Thoracic aorta (tissue), 2 donors: ENCODE measurements around the gene BSN. TPM values are rescaled to one million over a fixed set of nuclear protein-coding genes. Genes with fewer than 3 reads are reported as not detected.

Experiments used
- ATAC-seq: fragments of 150-250 bp; one replicate; pipeline ENCODE4 v1.8.0; 2017; ENCODE audit warnings: low read depth; ENCODE audit not compliant: insufficient number of reproducible peaks, low FRiP score
- DNase-seq: peaks from one replicate; pipeline ENCODE4 v3.0.0-alpha.2; 2020; ENCODE audit warnings: low spot score
- H3K27ac ChIP-seq, 2 donors: fragments of 200-600 bp; sonication (generic); 1 replicate in 1 of 2; 2 replicates in 1 of 2; pipeline ENCODE4 v1.5.1; 2016; ENCODE audit warnings: mild to moderate bottlenecking in 2 of 2, moderate library complexity in 2 of 2
- H3K27me3 ChIP-seq: fragments of 200-600 bp; sonication (generic); replicated peaks from 2 replicates; pipeline ENCODE4 v1.6.0; 2016; ENCODE audit warnings: mild to moderate bottlenecking; ENCODE audit not compliant: insufficient read depth
- H3K36me3 ChIP-seq: fragments of 200-600 bp; sonication (generic); one replicate; pipeline ENCODE4 v1.5.1; 2016
- H3K4me1 ChIP-seq, 2 donors: fragments of 200-600 bp; sonication (generic); 1 replicate in 1 of 2; 2 replicates in 1 of 2; pipeline versions ENCODE4 v1.5.1 to v1.6.0; 2016; ENCODE audit warnings: low read depth in 2 of 2, mild to moderate bottlenecking in 1 of 2; ENCODE audit not compliant: control insufficient read depth in 1 of 2
- H3K4me3 ChIP-seq: fragments of 200-600 bp; sonication (generic); 2 replicates; pipeline ENCODE4 v1.5.1; 2016; ENCODE audit warnings: mild to moderate bottlenecking
- H3K9me3 ChIP-seq: fragments of 200-600 bp; sonication (generic); 2 replicates; pipeline ENCODE4 v1.5.1; 2016
- total RNA-seq, 2 donors: library from RNA; depleted of rRNA; stranded (reverse); fragments of >200 nt; gene quantifications; one replicate each; pipeline versions ENCODE4 v1.1.0 to v1.2.3, GENCODE V29; 2016
- TF ChIP-seq, protein P1 (sequence below): fragments of 200-600 bp; sonication (generic); IDR thresholded peaks from one replicate; pipeline ENCODE4 v1.5.1; 2019; ENCODE audit warnings: antibody characterized with exemption

BSN gene
- total RNA-seq, 2 donors from 2014 or later, result 0.27 to 0.35 TPM

DNA sequence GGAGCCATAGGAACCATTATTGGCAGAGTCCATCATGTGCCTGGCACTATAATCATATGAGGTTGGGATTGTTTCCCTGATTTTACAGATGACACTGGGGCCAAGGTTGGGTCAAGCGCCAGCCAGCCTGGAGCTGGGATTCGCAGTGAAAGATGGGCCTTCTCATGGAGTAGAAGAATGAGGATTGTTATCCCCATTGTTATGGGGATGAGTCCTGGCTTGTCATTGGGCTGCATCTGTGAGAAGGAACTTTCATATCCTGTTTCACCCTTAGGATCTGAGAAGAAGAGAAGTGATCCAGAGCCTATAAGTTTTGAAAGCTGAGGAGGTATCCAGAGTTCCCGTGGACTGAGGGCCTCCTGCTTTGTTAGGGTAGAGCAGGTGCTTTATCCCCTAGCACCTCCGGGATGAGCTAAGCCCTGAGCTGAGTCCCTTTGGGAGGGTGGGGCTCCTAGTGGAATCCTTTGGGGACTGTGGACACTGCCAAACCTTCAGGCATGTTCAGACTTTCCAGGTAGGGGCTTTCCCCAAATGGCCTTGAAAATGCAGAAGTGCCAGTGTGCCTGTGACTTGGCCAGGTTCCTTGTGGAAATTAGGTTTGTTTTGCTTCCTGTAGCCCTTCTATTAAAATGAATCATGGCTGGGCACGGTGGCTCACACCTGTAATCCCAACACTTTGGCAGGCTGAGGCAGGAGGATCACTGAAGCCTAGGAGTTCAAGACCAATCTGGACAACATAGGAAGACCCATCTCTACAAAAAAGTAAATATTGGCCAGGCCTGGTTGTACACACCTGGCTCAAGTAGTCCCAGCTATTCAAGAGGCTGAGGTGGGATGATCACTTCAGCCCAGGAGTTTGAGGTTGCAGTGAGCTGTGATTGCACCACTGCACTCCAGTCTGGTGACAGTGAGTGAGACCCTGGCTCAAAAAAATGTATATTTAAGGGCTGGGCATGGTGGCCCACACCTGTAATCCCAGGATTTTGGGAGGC is 30.2 kb upstream of the BSN start:
- no peak for ATAC-seq
- H3K4me1 ChIP-seq, result peaks cover 3 to 18% of the 10 kb centered on the region in 2 donors
- no peak overlapping the region for H3K27ac ChIP-seq
- TF ChIP-seq, protein P1, sequence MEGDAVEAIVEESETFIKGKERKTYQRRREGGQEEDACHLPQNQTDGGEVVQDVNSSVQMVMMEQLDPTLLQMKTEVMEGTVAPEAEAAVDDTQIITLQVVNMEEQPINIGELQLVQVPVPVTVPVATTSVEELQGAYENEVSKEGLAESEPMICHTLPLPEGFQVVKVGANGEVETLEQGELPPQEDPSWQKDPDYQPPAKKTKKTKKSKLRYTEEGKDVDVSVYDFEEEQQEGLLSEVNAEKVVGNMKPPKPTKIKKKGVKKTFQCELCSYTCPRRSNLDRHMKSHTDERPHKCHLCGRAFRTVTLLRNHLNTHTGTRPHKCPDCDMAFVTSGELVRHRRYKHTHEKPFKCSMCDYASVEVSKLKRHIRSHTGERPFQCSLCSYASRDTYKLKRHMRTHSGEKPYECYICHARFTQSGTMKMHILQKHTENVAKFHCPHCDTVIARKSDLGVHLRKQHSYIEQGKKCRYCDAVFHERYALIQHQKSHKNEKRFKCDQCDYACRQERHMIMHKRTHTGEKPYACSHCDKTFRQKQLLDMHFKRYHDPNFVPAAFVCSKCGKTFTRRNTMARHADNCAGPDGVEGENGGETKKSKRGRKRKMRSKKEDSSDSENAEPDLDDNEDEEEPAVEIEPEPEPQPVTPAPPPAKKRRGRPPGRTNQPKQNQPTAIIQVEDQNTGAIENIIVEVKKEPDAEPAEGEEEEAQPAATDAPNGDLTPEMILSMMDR, result no peak
- no peaks in the 10 kb centered on the region for H3K36me3 ChIP-seq
- H3K27me3 ChIP-seq, result no peaks in the 10 kb centered on the region
- DNase-seq, result no peak
- H3K9me3 ChIP-seq, result no peaks in the 10 kb centered on the region
- H3K4me3 ChIP-seq, result no peak overlapping the region

DNA sequence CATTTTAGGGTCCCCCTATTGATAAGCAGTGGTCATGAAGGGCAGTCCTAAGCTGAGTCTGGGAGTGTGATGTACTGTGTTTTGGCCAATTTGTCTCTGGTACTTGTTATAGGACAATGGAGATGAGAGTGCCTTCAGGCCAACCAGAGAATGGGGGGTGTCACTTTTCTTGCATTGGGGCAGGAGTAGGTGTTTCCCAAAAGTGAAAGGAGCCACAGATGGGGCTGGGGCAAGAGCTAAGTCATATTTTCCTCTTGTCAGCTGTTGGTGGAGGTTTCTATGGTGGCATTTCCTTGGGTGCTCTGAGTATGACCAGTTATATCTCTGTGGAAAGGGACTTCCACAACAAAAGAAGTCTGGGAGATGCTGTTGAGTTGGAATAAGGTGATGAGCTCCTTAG is 24.7 kb upstream of the BSN start:
- DNase-seq, result no peak
- Histone ChIP-seq H3K4me1 (no peaks in the 10 kb centered on the region), H3K36me3 (peaks cover 36% of the 10 kb centered on the region), H3K27me3 (no peaks in the 10 kb centered on the region), H3K9me3 (no peaks in the 10 kb centered on the region), H3K4me3 (no peak overlapping the region), H3K27ac (no peak overlapping the region)
- ATAC-seq, result no peak
- TF ChIP-seq, protein P1, result no peak

DNA sequence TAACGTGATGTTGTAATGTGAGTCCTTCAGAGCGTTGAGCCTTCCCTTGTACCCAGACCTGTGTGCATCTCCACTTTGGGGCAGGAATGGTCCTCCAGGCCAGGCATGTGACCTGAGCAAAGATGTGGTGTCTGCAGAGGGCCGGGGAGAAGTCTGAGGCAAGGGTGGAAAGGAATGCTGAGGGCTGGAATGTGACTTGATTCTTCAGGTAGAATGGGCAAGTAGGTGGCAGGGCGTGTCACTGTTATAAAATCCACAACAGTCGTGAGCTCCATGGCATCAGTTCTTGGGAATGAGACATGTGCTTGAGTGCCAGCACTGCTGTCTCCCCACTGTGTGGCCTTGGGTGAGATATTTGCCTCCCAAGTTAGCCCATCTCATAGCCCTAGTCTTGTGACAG is 24.0 kb upstream of the BSN start:
- H3K9me3 ChIP-seq, result no peaks in the 10 kb centered on the region
- no peak overlapping the region for H3K27ac ChIP-seq

DNA sequence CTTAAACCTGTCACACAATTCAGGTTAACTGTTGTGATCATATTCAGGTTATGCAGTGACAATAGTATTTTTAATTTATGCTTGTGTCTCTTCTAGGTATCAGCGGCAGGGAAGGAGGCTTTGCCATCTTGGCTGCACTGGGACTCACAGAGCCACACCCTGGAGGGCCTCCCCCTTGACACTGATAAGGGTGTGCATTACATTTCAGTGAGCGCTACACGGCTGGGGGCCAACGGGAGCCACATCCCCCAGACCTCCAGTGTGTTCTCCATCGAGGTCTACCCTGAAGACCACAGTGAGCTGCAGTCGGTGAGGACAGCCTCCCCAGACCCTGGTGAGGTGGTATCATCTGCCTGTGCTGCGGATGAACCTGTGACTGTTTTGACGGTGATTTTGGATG is 23.6 kb upstream of the BSN start:
- H3K27me3 ChIP-seq, result no peaks in the 10 kb centered on the region
- no peaks in the 10 kb centered on the region for H3K4me1 ChIP-seq
- TF ChIP-seq, protein P1, result no peak
- no peak overlapping the region for H3K27ac ChIP-seq
- ATAC-seq (no peak), DNase-seq (no peak)
- no peak overlapping the region for H3K4me3 ChIP-seq
- H3K9me3 ChIP-seq, result no peaks in the 10 kb centered on the region
- H3K36me3 ChIP-seq, result peaks cover 36% of the 10 kb centered on the region

More for the DNA sequence above, 24.0 kb upstream of the BSN start:
- Histone ChIP-seq H3K27me3 (no peaks in the 10 kb centered on the region), H3K4me1 (no peaks in the 10 kb centered on the region), H3K4me3 (no peak overlapping the region), H3K36me3 (peaks cover 36% of the 10 kb centered on the region)
- DNase-seq (no peak), ATAC-seq (no peak)
- TF ChIP-seq, protein P1, result no peak

DNA sequence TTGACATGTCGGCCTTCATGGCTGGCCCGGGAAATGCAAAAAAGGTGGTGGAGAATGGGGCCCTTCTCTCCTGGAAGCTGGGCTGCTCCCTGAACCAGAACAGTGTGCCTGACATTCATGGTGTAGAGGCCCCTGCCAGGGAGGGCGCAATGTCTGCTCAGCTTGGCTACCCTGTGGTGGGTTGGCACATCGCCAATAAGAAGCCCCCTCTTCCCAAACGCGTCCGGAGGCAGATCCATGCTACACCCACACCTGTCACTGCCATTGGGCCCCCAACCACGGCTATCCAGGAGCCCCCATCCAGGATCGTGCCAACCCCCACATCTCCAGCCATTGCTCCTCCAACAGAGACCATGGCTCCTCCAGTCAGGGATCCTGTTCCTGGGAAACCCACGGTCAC is 23.1 kb upstream of the BSN start:
- H3K27me3 ChIP-seq, result no peaks in the 10 kb centered on the region

More for the DNA sequence above, 23.1 kb upstream of the BSN start:
- Histone ChIP-seq H3K27ac (no peak overlapping the region), H3K36me3 (peaks cover 36% of the 10 kb centered on the region), H3K4me1 (no peaks in the 10 kb centered on the region), H3K4me3 (no peak overlapping the region), H3K9me3 (no peaks in the 10 kb centered on the region)
- ATAC-seq (no peak), DNase-seq (no peak)
- TF ChIP-seq, protein P1, result no peak
